Measurements from ENCODE around the gene C9.

- TF ChIP-seq CTCF (IDR thresholded peaks at IDR 0.05) (no peak), POLR2A (IDR thresholded peaks at IDR 0.05) (no peak)
These were observed 115.2 kb downstream of the C9 start for GRCh38 chr5:39249069-39249468.
